HG03103 (cell line): ENCODE measurements around the gene NUBPL.

Experiments
- ATAC-seq: cut with Tn5 transposase; IDR thresholded peaks from one replicate; pipeline ENCODE4 v1.9.1; 2021; ENCODE audit warnings: low read depth; ENCODE audit not compliant: unreplicated experiment

NUBPL gene, protein sequence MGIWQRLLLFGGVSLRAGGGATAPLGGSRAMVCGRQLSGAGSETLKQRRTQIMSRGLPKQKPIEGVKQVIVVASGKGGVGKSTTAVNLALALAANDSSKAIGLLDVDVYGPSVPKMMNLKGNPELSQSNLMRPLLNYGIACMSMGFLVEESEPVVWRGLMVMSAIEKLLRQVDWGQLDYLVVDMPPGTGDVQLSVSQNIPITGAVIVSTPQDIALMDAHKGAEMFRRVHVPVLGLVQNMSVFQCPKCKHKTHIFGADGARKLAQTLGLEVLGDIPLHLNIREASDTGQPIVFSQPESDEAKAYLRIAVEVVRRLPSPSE

DNA sequence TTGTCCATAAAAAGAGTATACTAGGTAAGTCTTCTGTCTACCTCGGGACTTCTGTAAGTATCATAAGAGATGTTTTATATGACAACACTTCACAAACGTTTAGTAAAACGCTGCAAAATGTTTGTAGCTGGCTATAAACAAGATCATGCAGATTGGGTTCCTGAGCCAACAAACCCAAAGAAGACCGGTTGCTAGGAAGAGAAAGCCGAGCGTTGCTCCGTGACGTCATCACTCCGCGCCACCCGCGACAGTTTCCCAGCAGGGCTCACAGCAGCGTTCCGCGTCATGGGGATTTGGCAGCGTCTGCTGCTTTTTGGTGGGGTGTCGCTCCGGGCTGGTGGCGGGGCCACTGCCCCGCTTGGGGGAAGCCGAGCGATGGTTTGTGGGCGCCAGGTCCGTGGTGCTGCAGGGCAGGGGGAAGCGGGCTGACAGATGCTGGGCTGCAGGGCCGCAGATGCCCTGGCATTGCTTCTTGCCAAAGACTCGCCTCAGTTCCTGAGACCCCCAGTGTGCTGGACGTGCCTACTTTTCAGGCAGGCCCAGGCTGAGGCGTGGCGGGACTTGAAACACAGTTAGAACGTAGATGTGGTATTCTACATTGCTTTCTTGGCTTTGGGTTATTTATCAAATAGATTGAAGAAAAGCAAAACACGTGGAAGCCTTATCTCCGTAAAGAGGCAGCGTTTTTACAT lies at the start of gene NUBPL:
Gene NUBPL, plus strand, starts transcription at position 250 of the 692 bp plus-strand sequence. Its CDS starts 36 bp downstream, at position 286.
- peak; percentile 96 for ATAC-seq

DNA sequence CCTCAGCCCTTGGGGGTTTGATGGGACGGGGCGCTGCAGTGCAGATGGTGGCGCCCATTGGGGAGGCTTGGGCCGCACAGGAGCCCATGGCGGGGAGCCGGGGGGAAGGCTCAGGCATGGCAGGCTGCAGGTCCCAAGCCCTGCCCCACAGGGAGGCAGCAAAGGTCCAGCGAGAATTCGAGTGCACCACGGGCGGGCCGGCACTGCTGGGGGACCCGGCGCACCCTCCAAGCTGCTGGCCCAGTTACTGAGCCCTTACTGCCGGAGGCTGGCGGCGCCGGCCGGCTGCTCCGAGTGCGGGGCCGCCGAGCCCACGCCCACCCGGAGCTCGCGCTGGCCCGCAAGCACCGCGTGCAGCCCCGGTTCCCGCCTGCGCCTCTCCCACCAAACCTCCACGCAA lies 34.1 kb upstream of the NUBPL start:
- no peak for ATAC-seq

DNA sequence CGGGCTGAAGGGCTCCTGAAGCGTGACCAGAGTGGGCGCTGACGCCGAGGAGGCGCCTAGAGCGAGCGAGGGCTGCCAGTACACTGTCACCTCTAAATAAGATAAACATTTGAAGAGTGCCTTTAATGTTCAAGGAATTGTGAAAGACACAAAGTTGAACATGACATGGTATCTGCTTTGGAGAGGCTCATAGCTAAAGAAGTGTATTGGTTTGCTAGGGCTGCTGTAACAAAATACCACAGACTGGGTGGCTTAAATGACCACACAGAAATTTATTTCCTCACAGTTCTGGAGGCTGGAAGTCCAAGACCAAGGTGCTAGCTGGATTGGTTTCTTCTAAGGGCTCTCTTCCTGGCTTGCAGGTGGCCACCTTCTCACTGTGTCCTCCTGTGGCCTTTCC lies 33.7 kb upstream of the NUBPL start:
- ATAC-seq, result no peak

DNA sequence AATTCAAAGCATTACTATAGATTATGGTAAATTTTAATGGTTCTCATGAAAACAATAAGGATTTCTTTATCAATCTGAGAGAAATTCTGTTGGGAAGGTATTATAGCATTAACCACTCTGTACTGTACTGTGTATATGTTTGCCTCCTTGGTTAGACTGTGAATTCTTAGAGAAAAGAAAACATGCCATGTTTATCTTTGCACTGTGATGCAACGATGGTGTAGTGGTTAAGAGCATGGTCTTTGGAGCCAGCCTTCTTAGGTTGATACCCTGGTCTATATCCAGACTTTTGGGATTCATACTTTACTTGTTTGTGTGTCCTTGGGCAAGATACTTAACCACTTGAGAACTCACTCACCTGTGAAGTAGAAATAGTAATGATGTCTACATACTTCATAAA lies 32.2 kb upstream of the NUBPL start:
- ATAC-seq, result no peak

DNA sequence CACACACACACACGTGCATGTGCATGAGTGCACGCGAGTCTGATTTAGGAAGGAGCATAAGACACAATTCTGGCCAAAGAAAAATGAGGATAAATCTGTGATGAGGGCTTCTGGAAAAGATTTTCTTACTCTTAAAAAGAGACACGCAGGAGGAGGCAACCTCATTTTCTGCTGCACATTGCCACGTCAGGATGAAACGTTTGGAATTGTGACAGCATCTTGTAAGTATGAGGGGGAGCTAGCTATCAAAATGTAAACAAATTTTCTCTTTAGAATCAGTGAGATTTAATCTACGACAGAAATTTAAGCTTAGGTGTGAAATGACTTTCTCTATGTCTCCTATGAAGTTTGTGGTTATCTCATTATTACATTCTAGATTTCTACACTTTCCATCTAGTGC lies 31.1 kb upstream of the NUBPL start:
- ATAC-seq, result no peak

DNA sequence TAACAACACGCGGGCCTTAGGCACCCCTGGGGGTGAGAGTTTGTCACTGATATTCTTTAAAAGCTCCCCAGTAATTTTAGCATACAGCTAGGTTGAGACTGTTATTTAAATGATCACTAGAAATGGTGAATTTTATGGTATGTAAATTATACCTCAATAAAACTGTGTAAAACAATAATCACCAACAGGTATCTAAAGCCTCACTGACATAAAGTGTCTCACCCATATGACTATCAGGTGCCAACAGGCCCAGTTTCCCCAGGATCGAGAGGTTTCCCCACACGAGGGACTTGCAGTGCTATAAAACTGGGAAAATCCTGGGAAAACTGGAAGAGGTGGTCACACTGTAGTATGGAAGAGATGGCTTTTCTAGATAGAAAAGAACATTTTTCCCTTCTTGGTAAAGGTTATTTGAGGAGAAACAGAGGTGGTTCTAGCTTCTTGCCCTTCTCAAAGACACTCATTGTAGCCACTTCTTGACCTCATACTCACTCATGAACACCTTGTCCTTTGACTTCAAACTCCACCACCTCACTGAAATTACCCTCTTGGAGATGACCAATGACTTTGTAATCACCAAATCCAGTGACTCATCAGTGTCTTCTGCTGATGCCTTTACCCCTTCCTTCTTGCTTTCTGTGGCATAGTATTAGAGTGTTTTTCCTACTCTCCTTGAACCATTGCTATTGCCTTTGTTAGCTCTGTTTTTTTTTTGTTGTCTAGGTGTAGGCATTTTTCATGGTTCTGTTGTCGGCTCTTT lies 24.8 kb upstream of the NUBPL start:
- no peak for ATAC-seq

DNA sequence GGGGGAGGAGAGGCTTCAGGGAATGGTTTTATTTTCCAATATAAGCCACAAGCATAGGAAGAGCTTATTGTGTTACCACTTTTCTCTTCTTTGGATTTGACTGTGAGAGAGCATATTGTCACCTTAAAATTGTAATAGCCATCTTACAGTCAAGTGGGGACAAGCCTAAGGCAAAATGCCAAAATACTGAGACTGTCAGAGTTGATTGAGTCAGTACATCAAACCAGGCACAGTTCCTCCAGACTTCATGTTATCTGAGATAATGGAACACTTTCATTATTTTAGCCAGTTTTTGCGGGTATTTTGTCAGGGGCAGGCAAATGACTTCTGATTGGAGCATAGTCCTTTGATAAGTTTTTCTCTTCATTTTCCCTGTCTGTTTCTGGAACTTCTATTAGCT lies 19.5 kb upstream of the NUBPL start:
- ATAC-seq, result no peak

DNA sequence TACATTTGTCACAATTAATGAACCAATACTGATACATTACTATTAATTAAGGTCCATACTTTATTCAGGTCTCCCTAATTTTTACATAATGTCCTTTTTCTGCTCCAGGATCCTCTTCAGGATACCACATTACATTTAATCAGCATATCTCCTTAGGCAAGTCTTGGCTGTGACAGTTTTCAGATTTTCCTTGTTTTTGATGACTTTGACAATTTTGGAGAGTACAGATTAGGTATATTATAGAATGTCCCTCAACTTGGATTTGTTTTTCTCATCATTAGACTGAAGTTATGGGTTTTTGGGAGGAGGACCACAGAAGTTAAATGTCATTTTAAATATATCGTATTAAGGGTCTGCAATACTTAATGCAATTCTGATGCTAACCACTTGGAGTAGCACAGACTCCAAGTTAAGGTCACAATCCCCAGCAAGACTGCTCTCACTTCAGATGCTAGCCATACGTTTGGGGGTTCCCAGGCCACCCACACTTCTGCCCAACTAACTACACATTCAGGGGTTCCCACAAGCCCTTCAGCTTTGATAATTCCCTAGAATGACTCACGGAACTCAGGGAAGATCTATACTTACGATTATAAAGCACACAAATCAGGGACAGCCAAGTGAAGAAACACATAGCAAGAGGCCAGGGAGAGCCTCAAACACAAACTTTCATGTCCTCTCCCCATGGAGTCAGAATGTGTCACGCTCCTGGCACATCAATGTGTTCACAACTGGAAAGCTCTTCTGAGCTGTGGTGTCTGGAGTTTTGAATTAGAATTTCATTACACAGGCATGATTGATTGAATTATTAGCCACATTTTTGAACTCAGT lies 17.0 kb upstream of the NUBPL start:
- no peak for ATAC-seq

DNA sequence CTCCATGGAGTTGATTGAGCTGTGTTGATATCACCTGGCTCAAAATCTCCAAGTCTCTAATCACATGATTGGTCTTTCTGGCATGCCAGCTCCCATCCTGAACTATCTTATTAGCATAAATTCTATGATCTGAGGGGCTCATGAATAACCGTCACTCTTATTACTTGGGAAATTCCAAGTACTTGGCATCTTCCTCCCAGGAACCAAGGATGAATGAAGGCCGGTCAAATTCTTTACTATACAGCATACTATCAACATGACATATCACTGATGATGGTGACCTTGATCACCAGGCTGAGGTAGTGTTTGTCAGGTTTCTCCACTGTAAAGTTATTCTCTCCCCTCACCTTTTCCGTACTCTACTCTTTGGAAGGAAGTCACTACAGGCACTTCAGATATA lies 16.4 kb upstream of the NUBPL start:
- no peak for ATAC-seq

DNA sequence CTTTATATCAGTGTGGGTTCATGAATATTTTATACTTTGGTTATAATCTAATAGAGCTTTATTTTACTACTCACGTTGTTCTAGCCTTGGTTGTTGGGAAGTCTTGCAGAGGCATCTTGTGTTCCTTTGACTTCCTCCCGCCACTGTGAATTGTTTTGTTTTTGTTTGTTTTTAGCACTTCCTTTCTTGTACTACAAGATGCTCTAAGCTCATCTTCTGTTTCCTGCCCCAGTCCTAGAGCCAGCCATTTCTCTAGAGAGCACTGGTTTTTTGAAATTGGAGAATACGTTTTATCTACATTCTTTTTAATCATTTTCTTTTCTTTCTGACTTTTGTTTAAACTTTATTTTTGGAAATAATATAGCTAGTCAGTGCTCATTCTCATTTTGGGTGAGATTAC lies 15.9 kb upstream of the NUBPL start:
- no peak for ATAC-seq

DNA sequence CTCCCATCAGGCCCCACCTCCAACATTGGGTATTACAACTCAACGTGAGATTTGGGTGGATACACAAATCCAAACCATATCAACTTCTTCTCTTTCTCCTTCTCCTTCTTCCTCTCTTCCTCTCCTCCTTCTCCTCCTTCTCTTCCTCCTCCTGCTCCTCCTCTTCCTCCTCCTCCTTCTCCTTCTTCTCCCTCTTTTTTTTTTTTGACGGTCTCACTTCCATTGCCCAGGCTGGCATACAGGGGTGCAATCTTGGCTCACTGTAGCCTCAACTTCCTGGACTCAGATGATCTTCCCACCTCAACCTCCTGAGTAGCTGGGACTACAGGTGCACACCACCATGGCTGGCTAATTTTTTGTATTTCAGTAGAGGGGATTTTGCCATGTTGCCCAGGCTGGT lies 11.4 kb upstream of the NUBPL start:
- ATAC-seq, result no peak

DNA sequence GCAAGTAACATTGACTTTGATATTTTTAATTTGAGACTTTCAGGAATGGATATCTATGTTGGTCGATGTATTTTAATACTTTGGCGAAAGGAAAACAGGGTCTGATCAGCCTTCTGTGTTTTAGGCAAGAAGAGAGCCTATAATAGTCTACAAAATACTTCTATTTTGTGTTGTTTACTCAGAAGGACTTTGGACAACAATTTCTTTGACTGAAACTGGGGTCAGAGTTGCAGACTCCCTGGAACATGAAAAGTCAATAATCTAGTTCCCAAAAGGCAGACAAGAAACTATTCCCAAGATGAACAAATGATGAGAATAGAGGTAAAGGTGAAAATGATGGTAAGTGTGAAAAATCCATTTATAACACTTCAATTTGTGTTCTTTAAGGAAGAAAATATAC lies 10.6 kb upstream of the NUBPL start:
- ATAC-seq, result no peak

DNA sequence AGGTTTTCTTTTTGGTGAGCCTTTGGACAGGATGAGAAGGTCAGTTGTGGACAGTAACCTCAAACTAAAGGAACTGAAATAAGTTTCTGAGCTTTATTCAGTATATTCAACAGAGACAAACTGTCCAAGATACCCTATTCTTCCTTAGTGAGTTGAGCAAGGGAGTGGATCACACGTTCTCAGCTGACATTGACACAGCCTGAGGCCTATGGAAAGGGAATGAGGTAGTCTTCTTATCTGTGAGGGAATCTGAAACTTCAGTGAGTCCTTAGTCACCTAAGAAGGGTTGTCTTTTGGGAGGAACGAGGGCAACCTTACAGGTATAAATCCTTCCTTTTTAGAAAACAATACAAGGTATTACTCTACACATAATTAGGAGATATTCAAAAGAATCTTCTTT lies 5.0 kb upstream of the NUBPL start:
- ATAC-seq, result no peak

DNA sequence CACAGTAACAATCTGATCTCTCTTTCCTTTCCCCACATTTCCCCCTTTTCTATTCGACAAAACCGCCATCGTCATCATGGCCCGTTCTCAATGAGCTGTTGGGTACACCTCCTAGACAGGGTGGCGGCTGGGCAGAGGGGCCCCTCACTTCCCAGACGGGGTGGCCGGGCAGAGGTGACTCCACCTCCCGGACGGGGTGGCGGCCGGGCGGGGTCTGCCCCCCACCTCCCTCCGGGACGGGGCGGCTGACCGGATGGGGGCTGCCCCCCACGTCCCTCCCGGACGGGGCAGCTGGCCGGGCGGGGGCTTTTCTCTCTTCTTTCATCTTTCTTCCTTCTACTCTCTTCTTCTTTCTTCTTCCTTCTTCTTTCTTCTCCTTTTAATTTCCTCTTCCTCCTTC lies 1.3 kb upstream of the NUBPL start:
- no peak for ATAC-seq

DNA sequence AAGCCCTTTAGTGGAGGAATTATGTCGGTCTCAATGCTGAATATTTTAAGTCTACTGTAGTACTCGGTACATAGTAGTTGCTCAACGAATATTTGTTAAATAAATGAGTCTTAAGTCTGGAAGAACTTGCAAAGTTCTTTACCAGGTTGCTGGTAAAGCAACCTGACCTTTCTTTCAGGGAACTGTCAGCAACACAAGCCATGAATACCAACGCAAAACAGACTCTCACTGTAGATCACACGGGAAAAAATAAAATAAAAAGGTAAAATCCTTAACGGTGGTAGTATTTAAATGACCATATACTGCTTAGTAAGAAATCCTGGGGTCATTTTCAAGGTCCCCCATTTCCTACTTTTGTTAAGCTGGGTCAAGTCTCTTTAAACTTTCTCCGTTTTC lies 447 bp upstream of the NUBPL start:
- peak; percentile 12 for ATAC-seq

DNA sequence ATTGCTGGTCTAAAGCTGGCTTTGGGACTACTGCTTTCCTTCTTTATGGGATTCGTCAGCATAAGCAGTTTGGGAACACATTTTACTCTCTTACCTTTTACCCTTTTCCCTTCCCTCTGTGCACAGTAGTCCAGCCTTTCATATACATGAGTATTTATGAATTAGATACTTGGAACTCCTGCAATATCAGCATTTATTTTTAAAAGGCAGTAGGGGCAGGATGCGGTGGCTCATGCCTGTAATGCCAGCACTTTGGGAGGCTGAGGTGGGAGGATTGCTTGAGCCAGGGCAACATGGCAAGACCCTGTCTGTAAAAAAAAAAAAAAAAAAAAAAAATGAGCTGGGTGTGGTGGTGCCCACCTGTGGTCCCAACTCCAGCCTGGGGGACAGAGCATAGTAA lies 3.0 kb downstream of the NUBPL start:
- ATAC-seq, result no peak

DNA sequence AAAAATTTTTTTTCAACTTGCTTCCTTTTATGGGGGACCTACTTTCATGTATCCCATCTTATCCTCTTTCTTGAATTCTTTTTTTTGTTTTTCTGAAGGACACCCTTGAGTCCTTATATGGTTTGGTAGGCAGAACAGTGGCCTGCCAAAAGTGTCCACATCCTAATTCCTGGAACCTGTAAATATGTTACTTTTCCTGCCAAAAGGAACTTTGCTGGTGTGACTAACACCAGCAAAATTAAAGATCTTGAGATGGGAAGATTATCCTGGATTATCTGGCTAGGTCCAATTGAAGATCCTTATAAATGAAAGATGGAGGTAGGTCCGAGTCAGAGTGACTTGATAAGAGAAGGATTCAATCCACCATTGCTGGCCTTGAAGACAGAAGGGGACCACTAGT lies 5.3 kb downstream of the NUBPL start:
- no peak for ATAC-seq

DNA sequence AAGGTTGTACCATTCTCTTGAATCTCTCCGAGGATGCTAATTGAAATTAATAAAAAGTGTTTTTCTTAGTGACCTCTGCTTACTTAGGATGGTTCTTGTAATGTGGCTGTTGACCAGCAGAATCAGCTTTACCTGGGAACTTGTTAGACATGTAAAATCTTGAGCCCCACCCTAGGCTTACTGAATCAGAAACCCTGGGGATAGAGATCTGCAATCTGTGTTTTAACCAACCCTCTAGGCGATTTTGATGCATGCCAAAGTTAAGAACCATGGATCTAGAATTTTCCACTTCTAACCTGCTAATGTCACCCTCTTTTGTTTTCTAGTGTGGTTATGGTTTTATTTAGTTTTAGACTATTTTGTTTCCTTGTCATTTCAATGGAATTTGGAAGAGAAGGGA lies 6.5 kb downstream of the NUBPL start:
- no peak for ATAC-seq

DNA sequence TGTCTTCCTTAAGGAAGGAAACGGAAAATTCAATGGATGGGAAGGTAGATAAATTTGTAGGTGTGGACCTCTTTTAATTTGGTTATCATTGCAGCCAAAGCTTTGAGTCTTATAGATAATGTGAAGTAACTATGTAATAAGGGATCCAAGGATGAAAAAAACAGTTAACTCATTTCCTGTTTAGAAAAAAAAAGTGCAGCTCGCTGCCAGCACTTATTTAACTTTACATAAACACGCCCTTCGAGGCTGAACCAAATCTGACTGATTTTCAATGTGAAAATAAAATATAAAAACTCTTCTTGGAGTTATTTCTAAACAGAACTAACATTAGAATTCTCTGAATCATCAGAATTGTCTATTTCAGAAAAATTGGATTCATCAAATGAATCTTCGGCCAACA lies 7.0 kb downstream of the NUBPL start:
- ATAC-seq, result no peak

DNA sequence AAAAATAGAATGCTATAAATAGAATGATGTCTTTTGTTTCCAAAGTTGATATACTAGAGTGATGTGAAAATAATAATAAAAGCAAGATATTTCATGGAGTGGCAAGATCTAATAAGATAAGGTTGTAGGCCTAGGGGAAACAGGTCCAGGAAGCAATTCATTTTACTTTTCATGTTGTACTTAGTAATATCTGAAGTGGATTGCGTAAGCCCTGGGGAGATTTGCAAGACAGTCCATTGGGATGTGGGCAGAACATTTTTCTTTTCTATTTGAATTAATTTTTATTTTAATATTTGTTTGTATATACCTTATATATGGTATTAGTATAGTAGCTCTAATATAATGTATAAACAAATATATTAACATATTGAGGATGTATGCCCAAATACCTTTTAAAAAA lies 7.5 kb downstream of the NUBPL start:
- ATAC-seq, result no peak

DNA sequence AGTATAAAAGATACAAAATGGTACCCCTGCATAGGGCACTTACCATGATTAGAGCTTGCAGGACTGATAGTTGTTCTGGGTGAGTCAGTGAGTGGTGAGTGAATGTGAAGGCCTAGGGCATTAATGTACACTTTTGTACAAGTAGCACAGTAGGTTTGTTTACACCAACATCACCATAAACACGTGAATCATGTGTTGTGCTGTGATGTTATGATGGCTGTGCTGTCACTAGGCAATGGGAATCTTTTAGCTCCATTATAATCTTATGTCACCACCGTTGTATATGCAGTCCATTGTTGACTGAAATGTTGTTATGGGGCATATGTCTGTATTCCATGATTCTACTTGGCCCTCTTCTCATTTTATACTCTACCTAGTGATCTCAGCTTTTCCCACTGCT lies 11.8 kb downstream of the NUBPL start:
- no peak for ATAC-seq
